NB4 (cell line): ENCODE results near the gene GGCX.
"Not testable (repeated sequence)": the region's sequence is repeated elsewhere in the genome, so short reads cannot be mapped to it uniquely, and the experiment has no call there.

ENCODE experiments used
- DNase-seq: peaks from one replicate; pipeline ENCODE4 v3.0.0; 2010; ENCODE audit warnings: low read depth
- H3K4me3 ChIP-seq: one replicate; pipeline ENCODE4 v1.5.1; 2011; ENCODE audit warnings: mild to moderate bottlenecking, low read depth, low read length, moderate library complexity
- MYC ChIP-seq: IDR thresholded peaks from 2 replicates; pipeline ENCODE4 v1.6.1; 2011; ENCODE audit warnings: low read depth, low read length
- POLR2A ChIP-seq: IDR thresholded peaks from 2 replicates; pipeline ENCODE4 v1.6.1; 2011; ENCODE audit warnings: mild to moderate bottlenecking; ENCODE audit not compliant: insufficient read length; ENCODE audit errors: extremely low read depth
- TF ChIP-seq, protein P1 (sequence below): IDR thresholded peaks from one replicate; pipeline ENCODE4 v1.5.1; 2012; ENCODE audit warnings: low read depth, low read length
- TF ChIP-seq, protein P2 (sequence below): IDR thresholded peaks from 2 replicates; pipeline ENCODE4 v1.6.1; 2011; ENCODE audit warnings: low read depth, low read length

Gene GGCX

DNA sequence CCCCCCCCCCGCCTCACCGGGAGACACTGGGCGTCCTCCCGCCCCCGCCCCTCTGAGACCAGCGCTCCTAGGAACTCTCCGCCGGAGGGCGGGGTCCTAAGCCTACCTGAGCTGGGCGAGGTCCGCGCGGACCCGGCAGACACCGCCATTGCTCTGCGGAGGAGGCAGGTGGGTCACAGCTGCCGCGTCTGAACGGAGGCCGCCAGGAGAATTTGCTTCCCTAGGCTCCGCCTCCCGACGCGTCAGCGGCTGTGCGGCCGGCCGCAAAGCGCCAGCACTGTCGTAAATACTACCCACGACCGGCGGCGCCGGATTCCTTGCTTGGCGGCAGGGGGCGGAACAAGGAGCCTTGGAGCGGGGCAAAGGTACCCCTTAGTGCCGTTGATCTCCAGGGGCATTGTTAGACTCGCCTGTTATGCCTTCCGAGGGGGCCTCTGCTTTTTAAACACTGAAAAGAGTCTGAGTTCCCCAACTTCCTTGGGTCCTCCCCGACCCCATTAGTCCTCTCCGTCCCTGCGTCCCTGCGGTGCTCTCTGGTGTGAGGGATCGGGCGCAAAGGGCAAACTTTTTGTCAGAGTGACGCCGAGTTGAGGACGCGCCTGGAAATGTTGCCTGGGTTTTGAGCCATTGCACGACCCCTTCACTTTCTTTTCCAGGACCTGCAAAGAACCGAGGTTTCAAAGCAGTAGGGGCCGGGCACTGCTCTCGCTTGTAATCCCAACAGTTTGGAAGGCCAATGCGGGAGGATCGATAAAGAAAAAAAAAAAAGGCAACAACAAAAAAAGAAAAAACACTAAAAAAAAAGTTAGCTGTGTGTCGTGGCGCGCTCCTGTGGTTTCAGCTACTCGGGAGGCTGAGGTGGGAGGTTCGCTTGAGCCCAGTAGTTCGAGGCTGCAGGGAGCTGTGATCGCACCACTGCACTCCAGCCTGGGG is at the start of gene GGCX:
Gene GGCX (minus strand): TSS at position 214 of the 933 bp plus-strand sequence. CDS start 65 bp downstream, at position 149.
- peak; percentile 98 for DNase-seq
- H3K4me3 ChIP-seq, result peak within 1 kb of the TSS; percentile 93
- TF ChIP-seq, protein P1, sequence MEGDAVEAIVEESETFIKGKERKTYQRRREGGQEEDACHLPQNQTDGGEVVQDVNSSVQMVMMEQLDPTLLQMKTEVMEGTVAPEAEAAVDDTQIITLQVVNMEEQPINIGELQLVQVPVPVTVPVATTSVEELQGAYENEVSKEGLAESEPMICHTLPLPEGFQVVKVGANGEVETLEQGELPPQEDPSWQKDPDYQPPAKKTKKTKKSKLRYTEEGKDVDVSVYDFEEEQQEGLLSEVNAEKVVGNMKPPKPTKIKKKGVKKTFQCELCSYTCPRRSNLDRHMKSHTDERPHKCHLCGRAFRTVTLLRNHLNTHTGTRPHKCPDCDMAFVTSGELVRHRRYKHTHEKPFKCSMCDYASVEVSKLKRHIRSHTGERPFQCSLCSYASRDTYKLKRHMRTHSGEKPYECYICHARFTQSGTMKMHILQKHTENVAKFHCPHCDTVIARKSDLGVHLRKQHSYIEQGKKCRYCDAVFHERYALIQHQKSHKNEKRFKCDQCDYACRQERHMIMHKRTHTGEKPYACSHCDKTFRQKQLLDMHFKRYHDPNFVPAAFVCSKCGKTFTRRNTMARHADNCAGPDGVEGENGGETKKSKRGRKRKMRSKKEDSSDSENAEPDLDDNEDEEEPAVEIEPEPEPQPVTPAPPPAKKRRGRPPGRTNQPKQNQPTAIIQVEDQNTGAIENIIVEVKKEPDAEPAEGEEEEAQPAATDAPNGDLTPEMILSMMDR, result no peak
- TF ChIP-seq MYC, result peak; percentile 25
- peak; percentile 90 for TF ChIP-seq POLR2A

DNA sequence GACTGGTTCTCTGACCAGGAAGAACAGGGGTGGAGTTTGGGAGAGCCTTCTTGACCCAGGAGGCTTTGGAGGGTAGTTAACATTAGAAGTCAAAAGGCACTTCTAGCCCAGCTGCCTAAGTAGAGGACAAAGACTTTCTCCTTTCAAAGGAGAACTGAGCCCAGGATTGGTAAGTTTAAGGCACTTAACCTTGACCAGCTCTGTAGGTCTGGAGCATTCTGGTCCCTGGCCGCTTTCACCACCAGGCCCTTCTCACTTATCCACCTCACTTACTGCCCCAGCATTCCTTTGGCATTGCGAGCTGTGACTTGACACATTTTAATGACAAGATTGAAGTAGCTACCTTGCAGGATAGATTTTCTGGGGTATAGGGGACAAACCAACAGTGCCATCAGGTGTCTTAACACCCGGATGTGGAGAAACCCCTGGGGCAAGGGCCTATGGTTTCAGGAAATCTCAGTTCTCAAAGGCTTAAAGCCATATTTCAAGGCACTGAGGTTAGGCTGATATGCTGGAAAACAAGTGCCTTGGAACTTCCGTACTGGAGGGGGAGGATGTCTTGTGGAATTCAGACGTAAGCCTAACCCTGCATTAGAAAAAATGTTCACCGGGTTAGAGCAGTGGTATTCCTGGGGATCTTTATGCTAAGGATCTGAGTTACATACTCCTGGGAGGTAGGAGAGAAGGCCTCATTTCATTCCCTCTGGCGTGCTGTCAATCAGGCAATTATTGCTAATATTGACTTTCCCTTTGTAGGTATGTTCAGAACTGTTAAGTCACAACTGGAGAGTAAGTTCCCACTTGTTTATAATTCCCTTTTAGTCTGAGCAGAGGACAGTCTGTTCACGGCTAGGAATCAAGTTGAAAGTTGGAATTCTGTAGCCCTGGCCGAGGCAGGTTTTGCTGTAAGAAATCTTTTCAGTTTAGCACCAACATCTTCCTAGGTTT is 46.2 kb upstream of the GGCX start:
- TF ChIP-seq MYC (no peak), POLR2A (no peak)
- TF ChIP-seq, protein P2, sequence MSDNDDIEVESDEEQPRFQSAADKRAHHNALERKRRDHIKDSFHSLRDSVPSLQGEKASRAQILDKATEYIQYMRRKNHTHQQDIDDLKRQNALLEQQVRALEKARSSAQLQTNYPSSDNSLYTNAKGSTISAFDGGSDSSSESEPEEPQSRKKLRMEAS, result no peak
- TF ChIP-seq, protein P1, result no peak
- no peak overlapping the region for H3K4me3 ChIP-seq
- no peak for DNase-seq

DNA sequence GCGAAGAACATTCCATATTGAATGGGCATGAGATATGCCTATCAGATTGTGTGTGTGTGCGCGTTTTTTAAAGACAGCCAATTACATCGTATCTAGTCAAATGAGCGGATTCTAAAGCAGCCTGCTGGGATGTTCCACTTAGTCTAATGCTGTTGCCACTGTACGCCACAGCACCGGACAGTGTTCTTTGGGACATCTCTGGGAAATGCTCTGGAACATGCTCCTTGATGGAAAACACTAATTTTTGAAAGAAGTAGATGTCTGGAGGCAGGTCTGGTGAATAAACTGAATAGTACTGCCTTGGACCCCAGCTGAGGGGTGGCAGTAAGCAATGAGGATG is 44.8 kb upstream of the GGCX start:
- TF ChIP-seq, protein P2, result no peak
- TF ChIP-seq POLR2A (no peak), MYC (no peak)
- TF ChIP-seq, protein P1, result no peak
- H3K4me3 ChIP-seq, result no peak overlapping the region
- no peak for DNase-seq

DNA sequence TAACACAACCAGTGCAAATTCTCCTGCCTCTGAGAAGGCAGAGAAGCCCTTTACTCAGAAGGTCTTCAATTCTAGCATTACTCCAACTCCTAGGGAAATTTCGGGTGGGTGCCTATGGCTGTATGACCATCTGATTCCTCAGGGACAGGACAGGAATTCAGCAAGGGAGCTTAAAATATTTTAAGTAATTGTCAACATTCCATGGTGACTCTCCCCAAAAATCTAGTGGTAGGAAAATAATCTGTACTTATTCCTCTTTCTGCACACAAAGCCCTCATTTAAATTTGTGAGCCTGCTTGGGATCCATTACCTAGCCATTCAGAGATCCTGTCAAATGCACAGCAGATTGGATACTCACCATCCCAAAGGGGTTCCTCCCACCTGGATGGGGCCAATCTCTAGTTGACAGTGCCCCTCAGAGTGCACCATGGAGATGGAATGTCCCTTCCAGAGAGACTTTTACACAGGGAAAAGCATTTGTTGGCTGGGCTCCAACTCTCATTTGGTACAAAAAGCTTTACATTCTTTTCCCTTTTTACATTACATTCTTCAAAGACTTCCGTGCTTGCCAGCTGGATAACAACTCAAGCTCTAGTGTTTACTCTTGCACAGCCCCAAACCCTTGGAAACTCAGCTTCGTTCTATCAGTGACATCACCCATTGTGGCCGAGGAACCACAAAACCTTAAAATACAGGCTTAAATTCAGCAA is 44.3 kb upstream of the GGCX start:
- DNase-seq, result no peak
- no peak for TF ChIP-seq MYC
- TF ChIP-seq, protein P2, result no peak
- TF ChIP-seq, protein P1, result no peak
- no peak for TF ChIP-seq POLR2A
- H3K4me3 ChIP-seq, result no peak overlapping the region

DNA sequence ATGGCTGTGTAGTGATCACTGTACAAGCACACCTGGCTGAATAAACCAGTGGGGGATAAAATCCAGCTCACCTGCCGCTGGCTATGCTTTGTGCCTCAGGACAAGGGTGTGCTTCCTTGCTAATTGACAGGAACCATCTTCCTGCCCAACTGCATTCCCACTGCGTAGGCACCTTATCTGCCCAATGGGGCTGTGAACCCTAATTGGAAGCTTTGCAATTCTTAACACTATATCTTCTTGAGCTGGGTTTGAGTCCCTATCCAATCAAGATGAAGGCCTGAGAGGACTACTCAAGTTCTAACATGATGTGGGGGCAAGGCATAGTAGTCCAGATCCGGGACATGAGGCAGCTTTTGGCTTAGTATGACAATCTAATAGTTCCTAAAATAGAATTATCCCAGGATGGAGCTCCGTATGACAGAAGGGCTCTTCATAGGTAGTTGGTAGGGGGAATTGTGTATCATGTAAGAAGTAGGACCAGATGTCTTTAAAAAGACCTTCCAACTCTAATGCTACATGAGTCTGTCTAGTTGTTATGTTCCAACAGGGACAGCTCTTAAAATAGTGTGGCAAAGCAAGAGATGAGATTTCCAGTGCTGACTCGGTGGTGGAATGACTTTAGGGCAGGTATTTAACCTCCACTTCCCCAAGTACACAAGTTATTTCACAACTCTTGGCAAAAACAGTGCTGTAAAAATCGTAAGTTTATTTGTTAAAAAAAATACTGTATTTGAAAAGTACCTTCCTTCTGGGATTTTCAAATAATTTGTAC is 43.5 kb upstream of the GGCX start:
- no peak for DNase-seq
- H3K4me3 ChIP-seq, result no peak overlapping the region
- TF ChIP-seq, protein P2, result no peak
- TF ChIP-seq MYC (no peak), POLR2A (no peak)
- TF ChIP-seq, protein P1, result no peak

DNA sequence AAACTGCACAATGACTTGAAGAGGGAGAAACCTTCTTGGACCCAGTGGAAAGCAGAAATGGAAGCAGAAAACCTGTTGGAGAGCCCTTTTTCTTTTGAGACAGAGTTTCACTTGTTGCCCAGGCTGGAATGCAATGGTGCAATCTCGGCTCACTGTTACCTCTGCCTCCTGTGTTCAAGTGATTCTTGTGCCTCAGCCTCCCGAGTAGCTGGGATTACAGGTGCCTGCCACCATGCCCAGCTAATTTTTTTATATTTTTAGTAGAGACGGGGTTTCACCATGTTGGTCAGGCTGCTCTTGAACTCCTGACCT is 42.8 kb upstream of the GGCX start:
- not testable (repeated sequence) for DNase-seq
- peak overlapping the region; percentile 93 for H3K4me3 ChIP-seq
